Measurements from ENCODE around the gene NUF2. TPM values are rescaled to one million over a fixed set of nuclear protein-coding genes. Genes with fewer than 3 reads are reported as not detected.
A peak's percentile ranks its signal among the peaks of the same experiment; 100 is the strongest.
"Not testable (repeated sequence)": the region's sequence is repeated elsewhere in the genome, so short reads cannot be mapped to it uniquely, and the experiment has no call there.

The NUF2 gene
- total RNA-seq, 1 donor from 2014 or later = 134 TPM

- Histone ChIP-seq H3K4me3 (peak overlapping the region; percentile 86), H2AFZ (replicated peaks) (peak overlapping the region; percentile 82), H3K4me1 (peaks cover 6% of the 10 kb centered on the region), H3K36me3 (no peaks in the 10 kb centered on the region), H3F3A (ENCODE audit: low read depth) (no peaks in the 10 kb centered on the region), H3K9me3 (ENCODE audit: low read depth) (no peaks in the 10 kb centered on the region), H3K9ac (peak overlapping the region; percentile 70), H3K4me2 (peak overlapping the region; percentile 76), H3K27me3 (no peaks in the 10 kb centered on the region), H4K20me1 (ENCODE audit: low read depth) (no peaks in the 10 kb centered on the region), H3K79me2 (ENCODE audit: low read depth) (peaks cover 54% of the 10 kb centered on the region), H3K27ac (no peak overlapping the region)
- Mint-ChIP-seq H3K27ac (no peak overlapping the region), H3K27me3 (ENCODE audit: insufficient read depth, low read depth) (no peaks in the 10 kb centered on the region), H3K9me3 (no peaks in the 10 kb centered on the region), H3K36me3 (no peaks in the 10 kb centered on the region), H3K4me1 (peaks cover 18% of the 10 kb centered on the region), H3K4me3 (peak overlapping the region; percentile 98)
- peak; percentile 6 for DNase-seq (ENCODE audit: low spot score)
- TF ChIP-seq EZH2phosphoT487 (IDR thresholded peaks at IDR 0.05) = no peak
- TF ChIP-seq CTCF (IDR thresholded peaks at IDR 0.05) = no peak
- no peak for TF ChIP-seq EZH2 (IDR thresholded peaks at IDR 0.05)
Measured at GRCh38 chr1:163320891-163321290, 863 bp upstream of the NUF2 start.

GRCh38 chr1:163323339-163323738, 1.6 kb downstream of the NUF2 start:
- H3K27me3 ChIP-seq; H3K36me3 ChIP-seq; H3K9me3 ChIP-seq (ENCODE audit: low read depth); H4K20me1 ChIP-seq (ENCODE audit: low read depth); H3K36me3 Mint-ChIP-seq; H3K27ac Mint-ChIP-seq; H3F3A ChIP-seq (ENCODE audit: low read depth); H3K4me1 ChIP-seq; H3K27me3 Mint-ChIP-seq (ENCODE audit: insufficient read depth, low read depth); DNase-seq (ENCODE audit: low spot score); H3K27ac ChIP-seq; H3K9me3 Mint-ChIP-seq; H3K9ac ChIP-seq; H2AFZ ChIP-seq (replicated peaks): not testable (repeated sequence)
- peak overlapping the region; percentile 98 for H3K4me3 Mint-ChIP-seq
- peaks cover 18% of the 10 kb centered on the region for H3K4me1 Mint-ChIP-seq
- Histone ChIP-seq H3K79me2 (ENCODE audit: low read depth) (peaks cover 55% of the 10 kb centered on the region), H3K4me2 (peak overlapping the region; percentile 76), H3K4me3 (peak overlapping the region; percentile 86)

GRCh38 chr1:163331116-163331515, 9.4 kb downstream of the NUF2 start:
- TF ChIP-seq EZH2phosphoT487 (IDR thresholded peaks at IDR 0.05) = no peak
- TF ChIP-seq EZH2 (IDR thresholded peaks at IDR 0.05) = no peak
- TF ChIP-seq CTCF (IDR thresholded peaks at IDR 0.05) = no peak
- H2AFZ ChIP-seq (replicated peaks) = no peak overlapping the region
- no peaks in the 10 kb centered on the region for H3K4me1 Mint-ChIP-seq

GRCh38 chr1:163335216-163335615, 13.5 kb downstream of the NUF2 start:
- Mint-ChIP-seq H3K4me3 (no peak overlapping the region), H3K4me1 (no peaks in the 10 kb centered on the region), H3K27ac (no peak overlapping the region), H3K9me3 (peaks cover 4% of the 10 kb centered on the region), H3K36me3 (peaks cover 46% of the 10 kb centered on the region), H3K27me3 (ENCODE audit: insufficient read depth, low read depth) (peaks cover 2% of the 10 kb centered on the region)
- no peak for TF ChIP-seq CTCF (IDR thresholded peaks at IDR 0.05)
- no peak for TF ChIP-seq EZH2 (IDR thresholded peaks at IDR 0.05)
- no peak for TF ChIP-seq EZH2phosphoT487 (IDR thresholded peaks at IDR 0.05)
- Histone ChIP-seq H4K20me1 (ENCODE audit: low read depth) (no peaks in the 10 kb centered on the region), H3K4me1 (no peaks in the 10 kb centered on the region), H3K4me3 (no peak overlapping the region), H3K27me3 (no peaks in the 10 kb centered on the region), H3K9me3 (ENCODE audit: low read depth) (no peaks in the 10 kb centered on the region), H3K79me2 (ENCODE audit: low read depth) (no peaks in the 10 kb centered on the region), H3K27ac (no peak overlapping the region), H3K36me3 (peaks cover 37% of the 10 kb centered on the region), H3F3A (ENCODE audit: low read depth) (no peaks in the 10 kb centered on the region), H3K9ac (no peak overlapping the region), H3K4me2 (no peak overlapping the region), H2AFZ (replicated peaks) (no peak overlapping the region)
- no peak for DNase-seq (ENCODE audit: low spot score)

More at GRCh38 chr1:163331116-163331515, 9.4 kb downstream of the NUF2 start:
- H3K9me3 Mint-ChIP-seq = peaks cover 4% of the 10 kb centered on the region
- no peaks in the 10 kb centered on the region for H4K20me1 ChIP-seq (ENCODE audit: low read depth)
- no peak overlapping the region for H3K27ac ChIP-seq
- H3K4me1 ChIP-seq = no peaks in the 10 kb centered on the region
- no peak overlapping the region for H3K4me2 ChIP-seq
- no peak for DNase-seq (ENCODE audit: low spot score)
- peaks cover 2% of the 10 kb centered on the region for H3K27me3 Mint-ChIP-seq (ENCODE audit: insufficient read depth, low read depth)
- no peak overlapping the region for H3K9ac ChIP-seq
- H3K4me3 ChIP-seq = no peak overlapping the region
- no peaks in the 10 kb centered on the region for H3K27me3 ChIP-seq
- no peaks in the 10 kb centered on the region for H3F3A ChIP-seq (ENCODE audit: low read depth)
- no peaks in the 10 kb centered on the region for H3K79me2 ChIP-seq (ENCODE audit: low read depth)
- no peaks in the 10 kb centered on the region for H3K9me3 ChIP-seq (ENCODE audit: low read depth)
- H3K4me3 Mint-ChIP-seq = no peak overlapping the region
- peaks cover 51% of the 10 kb centered on the region for H3K36me3 Mint-ChIP-seq
- H3K36me3 ChIP-seq = peaks cover 46% of the 10 kb centered on the region
- H3K27ac Mint-ChIP-seq = no peak overlapping the region

Data from neural progenitor cell (in vitro differentiated cells).